Measurements from ENCODE around the gene GARIN5A. TPM values are rescaled to one million over a fixed set of nuclear protein-coding genes. Genes with fewer than 3 reads are reported as not detected.

Gene GARIN5A
- total and polyA plus RNA-seq, 2 experiments from 2014 or later: 13.3 to 25.0 TPM

GRCh38 chr19:50513746-50514345 is 37.2 kb upstream of the GARIN5A start, which contains the start of gene ASPDH:
Gene ASPDH, minus strand, starts transcription at chr19:50513913. Its CDS starts 90 bp downstream, at chr19:50513823.
- TF ChIP-seq ZNF462 (CRISPR knock-in tag; IDR thresholded peaks at IDR 0.05) (no peak), POLR2AphosphoS5 (IDR thresholded peaks at IDR 0.05; ENCODE audit: low read depth) (no peak), ETS1 (IDR thresholded peaks at IDR 0.05) (no peak), STAT1 (IDR thresholded peaks at IDR 0.05; ENCODE audit: unreplicated experiment) (no peak), ZNF114 (CRISPR knock-in tag; IDR thresholded peaks at IDR 0.05) (no peak), EZH2phosphoT487 (IDR thresholded peaks at IDR 0.05; ENCODE audit: unreplicated experiment) (no peak), NANOG (IDR thresholded peaks at IDR 0.05; ENCODE audit: borderline replicate concordance) (no peak), CREB1 (CRISPR knock-in tag; IDR thresholded peaks at IDR 0.05; ENCODE audit: low read depth) (no peak), REST (IDR thresholded peaks at IDR 0.05; ENCODE audit: unreplicated experiment) (no peak), CTCF (conservative IDR thresholded peaks at IDR 0.05; ENCODE audit: low read depth in 2 of 2) (no peak), EZH2 (IDR thresholded peaks at IDR 0.05; ENCODE audit: low read depth, unreplicated experiment) (no peak), ZNF331 (CRISPR knock-in tag; IDR thresholded peaks at IDR 0.05; ENCODE audit: low read depth) (no peak)
- H3K27ac ChIP-seq (ENCODE audit: low read depth): no peak within 1 kb of the TSS
- Mint-ChIP-seq H3K27ac (no peak within 1 kb of the TSS), H3K4me1 (no peaks in the 10 kb centered on the region), H3K4me3 (no peak within 1 kb of the TSS), H3K27me3 (ENCODE audit: insufficient read depth, low read depth, poor library complexity) (peaks cover 8% of the 10 kb centered on the region), H3K9me3 (peaks cover 86% of the 10 kb centered on the region), H3K36me3 (ENCODE audit: low read depth) (peaks cover 25% of the 10 kb centered on the region)
- H3K36me3 ChIP-seq (ENCODE audit: insufficient read depth): no peaks in the 10 kb centered on the region
- H2AFZ ChIP-seq: no peak within 1 kb of the TSS
- H3K4me2 ChIP-seq: no peak within 1 kb of the TSS
- ATAC-seq (no peak), DNase-seq (ENCODE audit: low spot score) (no peak)
- H3K4me3 ChIP-seq: no peak within 1 kb of the TSS
- no peaks in the 10 kb centered on the region for H3K9me2 ChIP-seq (ENCODE audit: insufficient read depth)
- no peaks in the 10 kb centered on the region for H3K79me2 ChIP-seq (replicated peaks; ENCODE audit: insufficient read depth)
- H3F3A ChIP-seq (replicated peaks; ENCODE audit: low read depth): no peaks in the 10 kb centered on the region
- peaks cover 25% of the 10 kb centered on the region for H3K27me3 ChIP-seq (ENCODE audit: insufficient read depth)
- H3K4me1 ChIP-seq (ENCODE audit: insufficient read depth): peaks cover 10% of the 10 kb centered on the region; the same call in 1 of the 2 replicates
- H4K20me1 ChIP-seq (replicated peaks; ENCODE audit: insufficient read depth): no peaks in the 10 kb centered on the region; the same call in 1 of the 2 replicates
